Common myeloid progenitor, CD34-positive (primary cell): Measurements from ENCODE around the gene SMAD9.

Experiments used
- CTCF ChIA-PET: fragments of 350-600 bp; sonication (Branson Sonifier 250); formaldehyde crosslinking; loops from one replicate; lab custom pipeline; 2021; ENCODE audit warnings: antibody characterized with exemption; lab: Charles Lee
- POLR2A ChIA-PET: fragments of 350-600 bp; sonication (Branson Sonifier 250); formaldehyde crosslinking; loops from one replicate; lab custom pipeline; 2021; ENCODE audit warnings: antibody characterized with exemption; lab: Charles Lee
- DNase-seq, 3 donors: peaks; one replicate each; pipeline versions ENCODE4 v3.0.0 to v3.0.0-alpha.2; 2013
- H3K27ac ChIP-seq, 2 experiments: 1 replicate in 1 of 2; 2 replicates in 1 of 2; pipeline ENCODE4 v1.7.0; 2013; ENCODE audit warnings: inconsistent platforms in 2 of 2, low read length in 2 of 2, mild to moderate bottlenecking in 2 of 2, low read depth in 1 of 2, moderate library complexity in 1 of 2; ENCODE audit not compliant: severe bottlenecking in 2 of 2, insufficient read depth in 1 of 2, poor library complexity in 1 of 2
- H3K27me3 ChIP-seq, 5 experiments: replicated peaks in 2 of 5; 1 replicate in 3 of 5; 2 replicates in 2 of 5; pipeline versions ENCODE4 v1.6.1 to v1.7.0; 2013; ENCODE audit warnings: low read length in 4 of 5, mild to moderate bottlenecking in 2 of 5, moderate library complexity in 2 of 5, inconsistent platforms in 1 of 5; ENCODE audit not compliant: insufficient read depth in 5 of 5, control insufficient read depth in 4 of 5
- H3K36me3 ChIP-seq, 4 experiments: 1 replicate in 2 of 4; 2 replicates in 2 of 4; pipeline versions ENCODE4 v1.6.1 to v1.7.0; 2013; ENCODE audit warnings: low read length in 3 of 4, control low read depth in 1 of 4, mild to moderate bottlenecking in 1 of 4; ENCODE audit not compliant: control insufficient read depth in 4 of 4, insufficient read depth in 4 of 4
- H3K4me1 ChIP-seq, 4 experiments: 1 replicate in 3 of 4; 2 replicates in 1 of 4; pipeline versions ENCODE4 v1.6.1 to v1.7.1; 2013; ENCODE audit warnings: low read length in 3 of 4, mild to moderate bottlenecking in 3 of 4, control low read depth in 1 of 4, inconsistent platforms in 1 of 4, moderate library complexity in 1 of 4; ENCODE audit not compliant: control insufficient read depth in 4 of 4, insufficient read depth in 4 of 4; ENCODE audit errors: control extremely low read depth in 1 of 4
- H3K4me3 ChIP-seq, 7 experiments: 1 replicate in 4 of 7; 2 replicates in 3 of 7; pipeline versions ENCODE4 v1.5.1 to v1.7.0; 2013; ENCODE audit warnings: mild to moderate bottlenecking in 7 of 7, low read length in 6 of 7, moderate library complexity in 6 of 7, inconsistent platforms in 2 of 7, low read depth in 2 of 7, control low read depth in 1 of 7; ENCODE audit not compliant: insufficient read depth in 4 of 7, control insufficient read depth in 1 of 7; ENCODE audit errors: extremely low read depth in 1 of 7
- H3K9me3 ChIP-seq, 5 experiments: 1 replicate in 4 of 5; 2 replicates in 1 of 5; pipeline versions ENCODE4 v1.6.1 to v1.7.1; 2013; ENCODE audit warnings: low read length in 4 of 5, mild to moderate bottlenecking in 2 of 5, inconsistent platforms in 1 of 5, low read depth in 1 of 5, moderate library complexity in 1 of 5; ENCODE audit not compliant: control insufficient read depth in 4 of 5, insufficient read depth in 2 of 5; ENCODE audit errors: control extremely low read depth in 1 of 5
- WGBS: methylation state at CpG from one replicate; pipeline ENCODE4 v1.1.5; 2013; ENCODE audit not compliant: insufficient coverage; 5-methylcytosine and 5-hydroxymethylcytosine counted together

Gene SMAD9

GRCh38 chr13:36912369-36912768, 7.7 kb downstream of the SMAD9 start:
- no peak for DNase-seq

DNA sequence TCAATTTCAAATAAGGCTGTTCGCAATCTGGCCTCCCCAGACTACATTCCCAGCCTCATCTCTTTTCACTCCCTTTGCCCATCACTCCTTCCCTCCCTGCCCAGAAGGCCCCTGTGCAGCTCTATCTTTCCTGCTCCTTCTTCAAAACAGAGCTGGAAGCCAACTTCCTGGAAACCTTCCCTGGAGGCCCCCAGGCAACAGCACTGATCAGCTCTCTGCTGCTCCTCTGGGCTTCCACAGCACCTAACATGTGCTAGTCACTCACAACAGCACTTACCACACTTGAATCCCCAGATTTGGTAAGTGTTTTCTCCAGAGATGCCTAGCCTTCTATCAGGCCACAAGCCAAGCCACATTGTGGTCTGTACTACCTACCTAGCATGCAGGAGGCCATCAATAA, 9.5 kb downstream of the SMAD9 start:
- DNase-seq, result no peak
- Histone ChIP-seq H3K36me3 (no peaks in the 10 kb centered on the region), H3K4me3 (no peak overlapping the region), H3K27me3 (peaks cover 0 to 3% (median 0%) of the 10 kb centered on the region in 5 experiments), H3K4me1 (no peaks in the 10 kb centered on the region), H3K27ac (no peak overlapping the region), H3K9me3 (no peaks in the 10 kb centered on the region)
- POLR2A ChIA-PET, result no interaction called here
- 100% methylated on average over 1 of the region's 1 CpG for WGBS
- CTCF ChIA-PET, result no interaction called here

More at GRCh38 chr13:36912369-36912768, 7.7 kb downstream of the SMAD9 start:
- ChIA-PET POLR2A (no interaction called here), CTCF (no interaction called here)
- H3K4me1 ChIP-seq, result no peaks in the 10 kb centered on the region
- H3K27me3 ChIP-seq, result peaks cover 5 to 15% (median 8%) of the 10 kb centered on the region in 5 experiments
- no peak overlapping the region for H3K27ac ChIP-seq
- no peaks in the 10 kb centered on the region for H3K36me3 ChIP-seq
- H3K9me3 ChIP-seq, result no peaks in the 10 kb centered on the region
- no peak overlapping the region for H3K4me3 ChIP-seq

GRCh38 chr13:36907821-36908220, 12.2 kb downstream of the SMAD9 start:
- WGBS, result 100% methylated on average over 1 of the region's 2 CpGs
- no peak for DNase-seq
- Histone ChIP-seq H3K36me3 (no peaks in the 10 kb centered on the region), H3K9me3 (no peaks in the 10 kb centered on the region), H3K27ac (no peak overlapping the region), H3K4me1 (no peaks in the 10 kb centered on the region), H3K27me3 (no peaks in the 10 kb centered on the region), H3K4me3 (no peak overlapping the region)
- CTCF ChIA-PET, result no interaction called here
- POLR2A ChIA-PET, result no interaction called here

- Histone ChIP-seq H3K4me1 (no peaks in the 10 kb centered on the region), H3K27me3 (no peaks in the 10 kb centered on the region), H3K4me3 (no peak overlapping the region), H3K36me3 (no peaks in the 10 kb centered on the region), H3K9me3 (no peaks in the 10 kb centered on the region), H3K27ac (no peak overlapping the region)
- WGBS, result 89% methylated on average over 4 of the region's 4 CpGs
- ChIA-PET CTCF (no interaction called here), POLR2A (no interaction called here)
- DNase-seq, result no peak
Observed at GRCh38 chr13:36907266-36907665, 12.8 kb downstream of the SMAD9 start.

DNA sequence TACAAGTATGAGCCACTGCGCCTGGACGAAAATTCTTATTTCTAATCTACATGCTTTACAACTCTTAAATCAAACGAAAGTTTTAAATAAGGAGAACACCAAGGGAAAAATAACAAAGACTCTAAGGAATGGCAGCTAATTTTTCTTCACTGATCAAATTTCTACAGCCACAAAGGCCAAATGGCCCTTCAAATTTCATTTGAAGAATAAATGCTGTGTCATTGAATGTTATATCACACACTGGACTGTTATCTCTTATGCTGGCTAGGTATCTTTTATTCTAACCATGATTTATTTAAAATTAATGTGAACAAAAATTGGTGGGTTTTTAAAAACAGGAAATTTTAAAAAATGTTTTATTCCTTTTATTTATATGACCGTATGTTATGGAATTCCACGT, 14.1 kb downstream of the SMAD9 start:
- ChIA-PET POLR2A (no interaction called here), CTCF (no interaction called here)
- WGBS, result 93% methylated on average over 2 of the region's 5 CpGs
- Histone ChIP-seq H3K4me1 (no peaks in the 10 kb centered on the region), H3K27me3 (no peaks in the 10 kb centered on the region), H3K4me3 (no peak overlapping the region), H3K36me3 (no peaks in the 10 kb centered on the region), H3K9me3 (no peaks in the 10 kb centered on the region), H3K27ac (no peak overlapping the region)
- DNase-seq, result no peak

DNA sequence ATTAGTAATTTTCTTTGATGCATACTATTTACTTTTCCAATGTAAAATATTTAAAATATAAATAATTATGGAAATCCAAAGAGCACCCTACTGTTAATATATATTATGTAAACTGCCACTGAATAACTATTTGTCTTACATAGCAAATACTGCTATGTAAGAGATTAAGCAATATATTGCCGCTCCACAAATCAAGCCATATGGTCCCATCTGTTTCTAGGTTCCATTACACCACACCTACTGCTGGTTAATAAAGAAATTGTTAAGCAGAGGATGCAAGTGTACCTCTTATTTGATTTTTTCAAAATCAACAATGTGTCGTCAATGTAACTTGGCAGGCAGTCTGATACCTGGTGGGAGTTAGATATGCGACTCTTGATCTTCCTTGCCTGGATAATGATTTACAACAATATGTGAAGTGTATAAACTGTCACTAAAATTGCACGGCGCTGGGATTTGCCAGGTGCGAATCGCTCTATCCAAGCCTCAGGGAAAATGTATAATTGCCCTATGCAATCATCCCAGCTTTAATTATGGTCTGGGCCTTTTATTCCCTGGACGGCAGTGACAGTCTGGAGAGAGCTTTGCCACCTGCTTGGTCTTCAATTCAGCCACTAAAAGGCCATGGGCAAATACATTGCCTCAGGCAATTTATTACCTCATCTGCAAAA, 16.0 kb downstream of the SMAD9 start:
- Histone ChIP-seq H3K36me3 (no peaks in the 10 kb centered on the region), H3K9me3 (peaks cover 0 to 3% (median 0%) of the 10 kb centered on the region in 5 experiments), H3K4me3 (no peak overlapping the region), H3K27ac (no peak overlapping the region), H3K27me3 (no peaks in the 10 kb centered on the region), H3K4me1 (no peaks in the 10 kb centered on the region)
- CTCF ChIA-PET, result no interaction called here
- POLR2A ChIA-PET, result no interaction called here
- 98% methylated on average over 7 of the region's 8 CpGs for WGBS
- DNase-seq, result no peak

DNA sequence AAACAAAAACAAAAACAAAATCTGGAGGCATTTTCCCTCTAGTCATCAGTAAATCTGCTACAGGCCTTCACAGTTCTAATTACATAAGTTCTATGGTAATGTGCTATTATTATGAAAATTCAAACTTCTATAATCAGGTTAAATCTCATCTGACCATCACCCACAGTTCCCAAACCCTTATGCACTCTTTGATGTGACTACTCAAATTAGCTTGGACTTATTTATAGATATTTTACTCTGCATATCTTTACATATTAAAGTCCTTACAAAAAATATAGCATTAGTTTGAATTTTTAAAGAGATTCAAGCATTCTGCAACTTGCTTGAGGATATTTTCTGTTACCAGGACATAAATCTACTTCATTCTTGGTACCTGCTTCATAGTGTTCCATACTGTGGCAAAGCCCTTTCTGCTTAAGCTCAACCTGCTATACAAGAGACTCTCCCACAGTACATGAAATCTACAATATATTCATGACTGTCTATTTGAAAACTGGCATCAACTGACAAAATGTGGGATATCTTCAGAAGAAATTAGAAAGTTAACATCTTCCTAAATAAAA, 22.9 kb downstream of the SMAD9 start:
- H3K9me3 ChIP-seq, result peaks cover 0 to 3% (median 0%) of the 10 kb centered on the region in 5 experiments
- no peaks in the 10 kb centered on the region for H3K36me3 ChIP-seq
- H3K27ac ChIP-seq, result no peak overlapping the region
- POLR2A ChIA-PET, result no interaction called here
- no peak overlapping the region for H3K4me3 ChIP-seq
- no peaks in the 10 kb centered on the region for H3K4me1 ChIP-seq
- H3K27me3 ChIP-seq, result no peaks in the 10 kb centered on the region
- no peak for DNase-seq
- CTCF ChIA-PET, result no interaction called here
